DMS114 treated with DMSO at 0.1 percent for 48 hours (cell line): ENCODE results near the gene COTL1.

ENCODE experiments used
- DNase-seq: peaks from one replicate; lab custom pipeline; 2025; ENCODE audit not compliant: unreplicated experiment; lab: John Stamatoyannopoulos, UW

Gene COTL1

DNA sequence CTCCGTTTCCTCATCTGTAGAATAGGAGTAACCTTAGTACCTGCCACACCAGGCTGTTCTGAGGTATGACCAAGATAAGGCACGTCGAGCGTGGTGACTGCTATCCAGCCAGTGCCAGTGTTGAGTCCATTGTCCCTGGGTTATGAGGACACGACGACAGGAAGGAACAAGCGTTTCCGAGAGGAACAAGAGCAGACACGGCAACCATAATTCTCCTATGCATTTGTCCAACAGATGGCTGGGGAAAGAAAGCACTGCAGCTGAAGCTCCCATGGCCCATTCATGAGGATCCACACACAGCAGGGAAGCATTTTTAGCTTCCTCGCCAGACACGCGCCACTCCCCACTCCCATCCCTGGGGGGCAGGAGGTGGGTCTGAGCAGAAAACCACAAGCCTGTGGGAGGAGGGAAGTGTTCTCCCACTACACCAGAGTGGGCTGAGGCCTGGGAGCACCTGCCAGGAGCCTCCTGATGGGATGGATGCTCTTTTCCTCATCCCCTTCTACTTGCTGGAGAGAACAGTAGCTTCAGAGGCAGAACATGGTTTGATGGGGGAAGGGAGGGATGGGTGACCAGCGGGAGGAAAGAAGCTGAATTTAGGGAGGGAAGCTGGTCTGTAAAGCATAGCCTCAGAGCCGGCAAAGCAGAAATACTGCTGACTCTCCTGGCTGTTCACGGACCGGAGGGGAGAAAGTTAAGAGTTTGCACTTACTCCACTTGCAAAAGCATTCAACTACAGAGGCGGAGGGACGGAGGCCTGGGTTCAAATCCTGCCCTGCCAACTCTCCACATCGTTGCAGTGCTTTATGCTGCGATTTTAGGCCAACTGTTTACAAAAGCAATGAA, 2.7 kb downstream of the COTL1 start:
- no peak for DNase-seq

DNA sequence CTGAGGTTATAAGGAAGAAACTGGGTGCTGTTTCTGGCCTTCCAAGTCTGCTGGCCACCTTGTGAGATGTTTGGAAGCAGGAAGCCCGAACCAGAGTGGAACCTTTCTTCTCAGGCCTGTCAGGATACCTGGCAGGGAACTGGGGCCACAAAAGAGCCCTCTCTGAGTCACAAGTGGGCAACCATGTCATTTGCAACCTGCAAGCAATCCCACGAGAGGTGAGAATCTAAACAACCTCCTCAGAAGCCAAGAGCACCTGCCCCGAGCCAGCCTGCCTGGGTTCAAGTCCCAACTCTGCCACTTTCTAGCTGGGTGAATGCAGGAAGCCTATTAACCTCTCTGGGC, 3.3 kb downstream of the COTL1 start:
- no peak for DNase-seq

DNA sequence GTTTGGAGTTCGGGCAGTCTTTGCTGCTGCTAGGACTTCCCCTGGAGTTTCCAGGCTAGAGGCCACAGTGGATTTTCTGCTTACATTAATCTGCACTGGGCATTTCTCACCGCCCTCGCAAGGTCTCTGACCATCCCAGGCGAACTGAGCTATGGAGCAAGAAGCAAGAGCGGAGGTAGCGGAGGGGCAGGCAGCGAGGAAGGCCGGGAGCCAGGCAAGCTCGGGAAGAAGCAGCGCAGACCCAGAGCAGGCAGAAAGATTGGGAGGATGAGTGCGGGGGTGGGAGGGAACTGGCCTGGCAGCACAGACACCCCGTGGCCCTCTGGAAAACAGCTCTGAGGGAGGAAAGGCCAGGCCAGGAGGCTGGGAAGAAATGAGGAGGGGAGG, 3.8 kb downstream of the COTL1 start:
- no peak for DNase-seq

DNA sequence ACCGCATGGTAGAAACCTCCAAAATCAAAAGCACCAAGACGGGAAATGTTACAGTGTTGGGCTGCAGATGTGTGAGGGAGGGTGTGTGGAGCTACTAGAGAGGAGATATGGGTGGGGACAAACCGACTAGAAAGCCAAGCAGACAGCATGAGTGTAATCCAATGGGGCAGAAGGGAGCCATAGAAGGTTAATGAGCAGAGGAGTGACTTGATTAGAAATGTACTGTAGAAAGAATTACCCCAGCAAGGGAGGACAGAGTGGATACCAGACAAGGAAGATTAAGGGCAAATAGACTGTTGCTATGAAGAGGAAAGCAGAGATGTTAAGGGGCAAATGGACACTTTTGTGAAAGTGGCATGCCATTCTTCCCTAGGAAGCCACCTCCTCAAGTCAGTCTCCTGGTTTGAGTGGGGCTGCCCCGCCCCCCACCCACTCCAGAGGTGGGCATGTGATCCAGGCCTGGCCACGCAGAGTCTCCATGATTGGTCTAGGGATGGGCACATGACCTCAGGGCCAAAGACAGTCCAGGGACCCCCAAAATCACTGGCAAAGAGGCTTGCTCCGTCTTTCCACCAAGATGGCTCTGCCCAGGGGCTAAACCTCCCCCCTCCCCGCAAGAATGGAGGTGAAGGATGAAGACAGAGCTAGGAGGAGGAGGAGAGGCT, 4.3 kb downstream of the COTL1 start:
- DNase-seq, result no peak

DNA sequence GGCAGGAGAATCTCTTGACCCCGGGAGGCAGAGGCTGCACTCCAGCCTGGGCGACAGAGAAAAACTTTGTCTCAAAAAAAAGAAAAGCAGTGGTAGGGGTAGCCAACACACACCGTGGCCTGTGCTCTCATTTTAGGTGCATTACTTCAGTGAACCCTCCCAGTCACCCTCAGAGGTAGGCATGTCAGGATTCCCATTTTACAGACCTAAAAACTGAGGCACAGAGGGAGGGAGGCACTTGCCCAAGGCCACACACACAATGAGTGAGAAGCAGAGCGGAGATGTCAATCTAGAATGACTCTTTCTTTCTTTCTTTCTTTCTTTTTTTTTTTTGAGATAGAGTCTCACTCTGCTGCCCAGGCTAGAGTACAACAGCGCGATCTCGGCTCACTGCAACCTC, 5.2 kb downstream of the COTL1 start:
- no peak for DNase-seq

DNA sequence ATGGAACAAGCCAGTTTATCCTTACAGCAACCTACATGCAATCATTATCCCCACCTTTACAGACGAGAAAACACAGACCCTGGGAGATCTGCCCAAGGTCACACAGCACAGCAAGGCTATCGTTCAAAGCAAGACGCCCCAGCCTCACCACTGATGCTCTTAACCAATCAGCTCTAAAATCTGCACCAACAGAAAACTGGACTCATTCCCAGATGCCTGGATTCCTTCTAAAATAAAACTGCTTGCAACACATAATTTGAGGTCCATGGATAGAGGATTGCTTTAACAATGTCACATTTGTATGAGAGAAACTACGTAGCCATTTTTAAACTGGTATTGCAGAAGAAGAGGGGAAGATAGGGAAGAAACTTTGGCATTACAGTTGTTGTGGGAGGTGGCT, 6.8 kb downstream of the COTL1 start:
- DNase-seq, result no peak

DNA sequence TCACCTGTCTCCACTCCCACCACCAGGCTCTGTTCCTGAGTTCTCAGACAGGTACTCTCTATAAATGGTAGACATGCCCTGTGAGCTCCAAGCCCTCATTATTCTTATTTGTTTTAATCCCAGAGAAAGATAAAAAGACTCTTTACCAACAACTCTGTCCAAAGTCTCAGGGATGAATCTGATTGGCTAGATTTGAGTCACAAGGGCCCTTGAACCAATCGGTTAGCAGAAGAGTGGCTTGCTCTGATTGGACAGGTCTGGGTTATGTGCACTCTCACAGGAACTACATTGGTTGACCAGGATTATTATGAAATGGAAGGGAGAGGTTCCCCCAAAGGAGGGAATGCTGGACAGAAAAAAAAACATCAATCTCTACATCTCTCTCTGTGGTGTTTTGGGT, 7.5 kb downstream of the COTL1 start:
- DNase-seq, result no peak

DNA sequence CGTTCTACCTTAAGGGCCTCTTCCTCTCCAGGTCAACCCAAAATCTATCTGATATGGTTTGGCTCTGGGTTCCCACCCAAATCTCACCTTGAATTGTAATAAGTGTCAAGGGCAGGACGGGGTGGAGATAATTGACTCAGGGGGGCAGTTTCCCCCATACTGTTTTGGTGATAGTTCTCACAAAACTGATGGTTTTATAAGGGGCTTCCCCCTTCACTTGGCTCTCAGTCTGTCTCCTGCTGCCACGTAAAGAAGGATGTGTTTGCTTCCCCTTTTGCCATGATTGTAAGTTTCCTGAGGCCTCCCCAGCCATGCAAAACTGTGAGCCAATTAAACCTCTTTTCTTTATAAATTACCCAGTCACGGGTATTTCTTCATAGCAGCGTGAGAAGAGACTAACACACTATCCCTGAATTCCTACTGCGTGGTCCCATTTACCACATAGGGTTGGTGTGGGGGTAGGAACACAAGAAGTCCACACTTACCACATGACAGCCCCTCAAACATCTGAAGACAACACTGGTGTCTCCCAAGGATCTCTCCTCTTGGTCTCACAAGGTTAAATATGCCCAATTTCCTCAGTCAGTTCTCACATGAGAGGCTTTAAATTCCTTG, 8.2 kb downstream of the COTL1 start:
- no peak for DNase-seq

DNA sequence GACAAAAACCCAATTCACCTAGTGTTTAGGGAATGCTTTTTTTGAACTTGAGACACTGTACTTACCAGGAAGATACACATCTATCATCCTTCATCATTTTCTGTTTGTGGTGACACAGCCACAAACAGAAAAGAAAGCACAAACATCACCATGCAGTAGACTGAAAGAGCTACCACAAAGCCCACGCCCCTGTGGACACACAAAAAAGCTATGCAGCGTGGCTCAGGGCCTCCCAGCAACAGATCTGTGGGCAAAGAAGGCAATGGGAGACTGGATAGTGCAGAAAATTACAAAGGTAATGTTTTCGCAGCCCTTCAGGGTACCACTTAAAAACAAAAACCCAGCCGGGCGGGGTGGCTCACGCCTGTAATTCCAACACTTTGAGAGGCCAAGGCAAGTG, 9.6 kb downstream of the COTL1 start:
- no peak for DNase-seq

DNA sequence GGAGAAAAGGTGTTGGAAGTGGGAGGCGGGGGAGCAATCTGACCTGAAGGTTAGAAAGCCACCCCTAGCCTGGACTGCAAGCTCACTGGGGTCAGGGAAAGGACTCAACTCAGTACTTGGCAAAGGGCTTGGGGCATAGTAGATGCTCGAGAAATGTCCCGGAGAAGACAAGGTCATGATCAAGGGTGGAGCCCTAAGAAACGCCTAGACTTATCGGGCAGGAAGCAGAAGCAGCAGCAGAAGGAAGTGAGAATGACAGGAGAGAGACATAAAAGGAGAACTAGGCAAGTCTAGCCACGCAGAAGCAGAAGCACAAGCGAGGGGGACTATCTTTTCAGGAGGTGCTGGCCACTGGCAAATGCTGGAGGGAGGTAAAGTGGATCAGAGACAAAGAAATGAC, 10.2 kb downstream of the COTL1 start:
- no peak for DNase-seq

DNA sequence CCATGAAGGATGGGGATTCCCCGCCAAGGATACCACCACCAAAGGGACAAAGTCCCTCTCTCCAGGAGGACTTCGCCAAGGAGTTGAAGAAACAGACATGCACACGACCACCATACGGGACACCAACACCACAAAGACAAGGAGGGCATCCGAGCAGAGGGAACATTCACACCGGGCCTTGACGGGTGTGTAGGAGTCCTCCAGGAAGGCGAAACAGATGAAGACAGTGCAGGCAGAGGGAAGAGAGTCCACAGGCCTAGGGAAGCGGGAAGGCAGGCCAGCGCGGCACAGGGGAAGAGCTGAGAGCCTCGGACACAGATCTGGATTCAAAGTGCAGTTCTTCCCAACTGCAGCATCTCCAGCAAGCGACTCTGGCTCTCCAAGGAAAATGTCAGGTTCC, 10.8 kb downstream of the COTL1 start:
- DNase-seq, result no peak

DNA sequence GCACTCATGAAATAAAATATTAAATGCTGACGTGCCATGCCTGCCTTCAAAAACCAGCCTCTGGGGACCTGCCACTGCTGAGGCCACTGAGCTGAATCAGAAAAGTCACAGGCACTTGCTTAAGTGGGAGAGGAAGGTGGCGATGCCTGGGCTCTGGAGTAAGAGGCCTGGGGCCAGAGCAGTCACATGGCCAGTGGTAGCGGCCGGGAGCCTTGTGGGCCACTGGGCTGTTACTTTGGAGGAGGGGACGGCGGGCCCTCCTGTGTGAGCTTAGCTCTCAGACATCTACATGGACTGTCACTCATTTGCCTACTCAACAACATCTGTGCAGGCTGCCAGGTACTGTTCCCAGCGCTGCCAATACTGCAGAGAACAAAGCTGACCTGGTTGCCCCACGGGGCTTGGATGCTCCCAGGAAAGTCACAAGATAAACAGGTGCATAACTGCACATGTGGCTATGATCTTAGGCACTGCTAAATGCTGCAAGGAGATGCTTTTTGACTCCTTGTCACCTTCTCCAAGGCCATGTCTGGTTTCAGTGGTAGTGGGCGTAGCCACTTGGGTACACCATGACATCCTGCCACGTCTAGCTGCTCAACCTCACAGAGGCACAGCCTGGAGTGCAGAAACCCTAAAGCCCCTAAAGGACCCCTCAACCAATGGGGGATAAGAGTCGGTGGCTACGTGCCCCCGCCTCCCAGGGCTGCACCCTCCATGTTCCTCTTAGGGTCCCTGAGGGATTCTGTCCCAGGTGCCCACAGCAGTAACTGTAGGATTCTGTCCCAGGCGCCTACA, 11.6 kb downstream of the COTL1 start:
- no peak for DNase-seq

DNA sequence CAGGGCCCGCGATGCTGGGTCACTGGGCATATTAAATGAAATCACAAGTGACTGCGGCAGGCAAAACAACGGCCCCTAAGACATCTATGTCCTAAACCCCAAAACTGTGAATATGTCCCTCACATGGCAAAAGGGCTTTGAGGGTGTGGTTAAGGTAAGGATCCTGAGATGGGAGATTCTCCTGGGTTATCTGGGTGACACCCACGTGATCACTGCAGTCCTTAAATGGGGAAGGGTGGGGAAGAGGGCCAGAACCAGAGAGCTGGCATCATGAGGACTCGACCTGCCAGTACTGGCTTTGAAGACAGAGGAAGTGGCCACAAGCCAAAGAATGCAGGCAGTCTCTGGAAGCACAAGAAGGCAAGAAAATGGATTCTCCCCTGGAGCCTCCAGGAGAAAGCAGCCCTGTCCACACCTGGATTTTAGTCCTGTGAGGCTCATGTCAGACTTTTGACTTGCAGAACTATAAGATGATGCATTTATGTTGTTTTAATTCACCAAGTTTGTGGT, 12.5 kb downstream of the COTL1 start:
- no peak for DNase-seq

DNA sequence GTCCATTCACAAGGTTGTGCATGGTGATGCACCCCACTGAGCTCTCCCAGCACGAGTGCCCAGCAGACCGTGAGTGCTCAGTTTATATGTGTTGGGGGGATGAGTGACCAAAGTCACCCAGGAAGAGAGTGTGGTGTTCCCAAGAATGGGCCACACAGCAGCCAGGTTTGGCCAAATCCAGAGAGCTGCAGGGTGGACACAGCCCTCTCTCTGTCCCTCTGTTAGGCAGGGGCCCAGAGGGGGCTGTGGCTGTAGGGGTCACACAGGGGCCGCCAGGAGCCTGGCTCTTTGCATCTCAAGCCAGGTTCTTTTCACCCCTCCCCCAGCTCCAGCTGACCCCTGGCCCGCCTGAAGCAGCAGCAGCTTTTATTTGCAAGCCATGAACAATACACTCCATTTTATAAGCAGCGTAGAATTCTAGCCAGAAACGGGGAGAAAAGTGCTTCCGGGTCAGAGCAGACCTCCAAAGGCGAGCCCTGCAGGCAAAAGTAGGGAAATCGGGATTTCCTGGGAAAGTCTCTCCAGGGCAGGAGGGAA, 13.3 kb downstream of the COTL1 start:
- DNase-seq, result no peak

DNA sequence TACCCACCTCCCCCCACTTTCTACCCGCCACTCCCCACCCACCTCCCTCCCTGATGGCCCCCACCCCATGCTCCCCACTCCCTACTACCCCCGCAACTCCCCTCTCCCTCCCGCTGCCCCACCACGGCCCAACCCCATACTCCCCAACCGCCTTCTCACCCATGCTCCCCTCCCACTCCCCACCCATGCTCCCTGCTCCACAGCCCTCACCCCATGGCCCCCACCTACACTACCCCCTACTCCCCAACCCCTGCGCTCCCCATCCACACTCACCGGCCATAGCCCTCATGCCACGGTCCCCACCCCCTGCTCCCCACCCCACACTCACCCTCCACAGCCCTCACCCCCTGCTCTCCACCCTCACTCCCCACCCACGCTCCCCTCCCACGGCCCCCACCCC, 13.9 kb downstream of the COTL1 start:
- DNase-seq, result no peak

DNA sequence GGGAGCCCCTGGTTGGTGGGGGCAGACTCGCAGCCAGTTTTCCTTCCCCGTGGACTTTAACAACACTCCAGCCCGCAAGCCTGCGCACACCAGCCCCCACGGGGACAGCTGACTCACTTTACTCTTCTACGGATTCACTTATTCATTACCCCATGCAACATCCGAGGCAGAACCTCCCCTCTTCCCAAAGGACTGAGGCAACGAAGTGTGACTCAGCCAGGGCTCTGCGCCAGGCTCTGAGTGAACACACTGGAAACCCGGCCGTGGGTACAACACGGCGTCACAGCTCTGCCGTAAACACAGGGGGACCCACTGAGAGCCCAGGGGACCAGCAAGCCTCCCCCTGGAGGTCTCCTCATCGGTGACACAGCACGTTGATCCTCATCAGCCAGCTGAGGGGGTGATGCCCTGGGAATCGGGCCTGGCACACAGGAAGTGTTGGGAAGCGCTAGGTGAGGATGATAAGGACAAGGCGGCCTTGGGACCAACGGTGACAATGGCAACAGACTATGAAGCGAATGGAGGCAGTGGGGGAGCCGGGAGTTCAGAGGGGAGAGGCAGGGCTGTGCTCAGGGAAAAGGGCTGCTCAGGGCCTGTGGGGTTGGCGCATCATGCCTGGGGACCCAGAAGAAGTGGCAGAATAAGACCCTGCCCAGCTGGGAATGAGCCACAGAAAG, 14.6 kb downstream of the COTL1 start:
- no peak for DNase-seq

DNA sequence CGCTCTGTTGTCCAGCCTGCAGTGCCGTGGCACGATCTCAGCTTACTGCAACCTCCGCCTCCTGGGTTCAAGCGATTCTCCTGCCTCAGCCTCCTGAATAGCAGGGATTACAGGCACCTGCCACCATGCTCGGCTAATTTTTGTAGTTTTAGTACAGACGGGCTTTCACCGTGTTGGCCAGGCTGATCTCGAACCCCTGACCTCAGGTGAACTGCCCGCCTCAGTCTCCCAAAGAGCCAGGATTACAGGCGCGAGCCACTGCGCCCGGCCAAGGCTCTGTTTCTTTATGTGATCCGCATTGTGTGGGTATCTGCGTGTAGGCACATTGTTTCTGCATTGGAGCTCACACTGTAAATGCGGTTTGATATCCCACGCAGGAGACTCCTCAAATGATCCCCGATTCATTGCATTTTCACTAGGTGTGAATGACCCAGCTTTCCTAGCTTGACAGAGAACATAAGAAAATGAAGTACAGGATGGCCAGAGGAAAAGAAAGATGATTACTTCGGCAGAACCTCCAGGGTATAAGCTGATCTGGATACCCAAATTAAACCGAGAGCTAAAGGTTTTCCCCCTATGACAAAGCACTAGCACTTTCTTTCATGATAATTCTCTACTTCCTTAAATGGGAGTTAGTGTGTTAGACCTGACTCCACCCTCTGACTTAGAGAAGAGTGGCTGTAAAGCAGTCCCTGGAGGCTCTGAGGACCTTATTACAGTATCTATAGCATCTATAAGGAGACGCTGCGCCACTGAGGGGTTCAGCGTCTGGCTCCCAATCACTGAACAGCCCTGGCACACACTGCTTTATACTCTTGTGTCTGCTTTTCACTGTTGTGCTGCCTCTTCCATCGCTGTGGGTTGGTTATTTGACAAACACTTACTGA, 17.3 kb downstream of the COTL1 start:
- DNase-seq, result no peak

DNA sequence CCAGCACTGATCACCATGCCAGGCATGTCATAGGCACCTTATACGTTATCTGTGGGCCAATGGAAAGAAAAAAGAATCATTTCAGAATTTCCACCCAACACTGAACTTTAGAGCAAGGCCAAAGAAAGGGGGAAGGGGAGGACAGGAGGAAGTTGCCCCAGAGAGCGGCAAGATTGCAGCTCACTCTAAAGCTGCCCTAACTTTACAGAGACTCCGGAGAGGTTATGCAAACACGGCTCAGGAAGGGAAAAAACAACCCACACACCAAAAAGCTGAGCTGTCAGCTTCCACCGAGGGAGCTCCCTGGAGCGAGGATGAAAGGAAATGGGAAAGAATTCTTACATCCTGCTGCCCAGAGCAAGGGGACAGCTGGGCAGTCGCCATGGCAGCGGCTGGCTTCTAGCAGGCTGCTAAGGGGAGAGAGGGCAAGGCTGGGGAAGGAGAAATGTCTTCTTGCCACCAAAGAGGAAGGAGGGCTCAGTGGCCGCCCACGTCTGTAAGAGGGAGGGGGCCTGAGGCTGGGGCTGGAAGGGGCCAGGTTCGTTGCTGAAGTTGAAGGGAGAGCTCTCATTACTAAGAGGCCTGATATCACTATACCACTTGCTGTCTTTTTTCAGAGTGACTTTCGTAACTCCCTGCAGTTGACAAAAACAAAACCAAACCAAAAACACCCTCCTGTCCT, 18.2 kb downstream of the COTL1 start:
- DNase-seq, result no peak

DNA sequence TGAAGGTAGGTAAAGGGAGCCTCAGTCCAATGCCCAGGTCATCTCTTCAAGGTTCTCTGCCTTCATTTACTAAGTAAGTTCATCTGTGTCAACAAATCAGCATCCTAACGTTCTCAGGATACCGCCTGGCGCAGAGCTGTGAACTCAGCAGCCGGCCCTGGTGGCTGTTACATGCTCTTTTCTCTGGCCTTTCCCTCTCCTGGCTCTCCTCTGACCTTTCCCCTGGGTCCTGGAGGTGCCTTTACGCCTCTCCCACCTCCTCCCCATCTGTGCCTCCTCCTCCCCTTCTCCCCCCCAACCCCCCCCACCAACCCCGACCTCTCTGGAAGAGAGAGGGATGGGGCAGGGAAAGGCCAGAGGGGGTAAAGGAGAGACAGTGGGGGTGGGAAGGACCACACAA, 19.5 kb downstream of the COTL1 start:
- no peak for DNase-seq
